ENCODE data around the gene CACNA1I.

CACNA1I gene

DNA sequence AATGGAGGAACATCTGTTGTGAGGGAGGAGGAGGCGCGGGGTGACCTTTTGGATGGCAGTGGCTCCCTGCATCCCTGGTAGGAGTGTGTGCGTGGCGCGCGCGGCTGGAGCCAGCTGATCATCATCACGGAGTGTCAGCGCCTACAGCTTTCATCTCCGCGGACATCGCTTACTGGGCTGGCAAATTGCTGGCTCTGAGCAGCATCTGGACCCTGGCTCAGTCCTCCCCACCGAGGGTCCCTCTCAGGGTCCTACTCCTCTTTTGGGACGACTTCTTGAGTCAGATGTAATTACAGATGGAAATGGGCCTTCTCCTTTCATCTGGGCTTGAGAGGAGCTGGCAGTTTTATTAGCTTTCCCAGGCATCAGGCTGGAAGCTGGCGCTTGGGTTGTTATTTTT lies 85.3 kb downstream of the CACNA1I start:
- DNase-seq (ENCODE audit: low read depth) = no peak
- H3K4me3 ChIP-seq (ENCODE audit: low read depth, low read length) = no peak overlapping the region
- TF ChIP-seq, protein P1, sequence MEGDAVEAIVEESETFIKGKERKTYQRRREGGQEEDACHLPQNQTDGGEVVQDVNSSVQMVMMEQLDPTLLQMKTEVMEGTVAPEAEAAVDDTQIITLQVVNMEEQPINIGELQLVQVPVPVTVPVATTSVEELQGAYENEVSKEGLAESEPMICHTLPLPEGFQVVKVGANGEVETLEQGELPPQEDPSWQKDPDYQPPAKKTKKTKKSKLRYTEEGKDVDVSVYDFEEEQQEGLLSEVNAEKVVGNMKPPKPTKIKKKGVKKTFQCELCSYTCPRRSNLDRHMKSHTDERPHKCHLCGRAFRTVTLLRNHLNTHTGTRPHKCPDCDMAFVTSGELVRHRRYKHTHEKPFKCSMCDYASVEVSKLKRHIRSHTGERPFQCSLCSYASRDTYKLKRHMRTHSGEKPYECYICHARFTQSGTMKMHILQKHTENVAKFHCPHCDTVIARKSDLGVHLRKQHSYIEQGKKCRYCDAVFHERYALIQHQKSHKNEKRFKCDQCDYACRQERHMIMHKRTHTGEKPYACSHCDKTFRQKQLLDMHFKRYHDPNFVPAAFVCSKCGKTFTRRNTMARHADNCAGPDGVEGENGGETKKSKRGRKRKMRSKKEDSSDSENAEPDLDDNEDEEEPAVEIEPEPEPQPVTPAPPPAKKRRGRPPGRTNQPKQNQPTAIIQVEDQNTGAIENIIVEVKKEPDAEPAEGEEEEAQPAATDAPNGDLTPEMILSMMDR (IDR thresholded peaks at IDR 0.05; ENCODE audit: control insufficient read depth, extremely low read depth, insufficient read depth) = no peak

DNA sequence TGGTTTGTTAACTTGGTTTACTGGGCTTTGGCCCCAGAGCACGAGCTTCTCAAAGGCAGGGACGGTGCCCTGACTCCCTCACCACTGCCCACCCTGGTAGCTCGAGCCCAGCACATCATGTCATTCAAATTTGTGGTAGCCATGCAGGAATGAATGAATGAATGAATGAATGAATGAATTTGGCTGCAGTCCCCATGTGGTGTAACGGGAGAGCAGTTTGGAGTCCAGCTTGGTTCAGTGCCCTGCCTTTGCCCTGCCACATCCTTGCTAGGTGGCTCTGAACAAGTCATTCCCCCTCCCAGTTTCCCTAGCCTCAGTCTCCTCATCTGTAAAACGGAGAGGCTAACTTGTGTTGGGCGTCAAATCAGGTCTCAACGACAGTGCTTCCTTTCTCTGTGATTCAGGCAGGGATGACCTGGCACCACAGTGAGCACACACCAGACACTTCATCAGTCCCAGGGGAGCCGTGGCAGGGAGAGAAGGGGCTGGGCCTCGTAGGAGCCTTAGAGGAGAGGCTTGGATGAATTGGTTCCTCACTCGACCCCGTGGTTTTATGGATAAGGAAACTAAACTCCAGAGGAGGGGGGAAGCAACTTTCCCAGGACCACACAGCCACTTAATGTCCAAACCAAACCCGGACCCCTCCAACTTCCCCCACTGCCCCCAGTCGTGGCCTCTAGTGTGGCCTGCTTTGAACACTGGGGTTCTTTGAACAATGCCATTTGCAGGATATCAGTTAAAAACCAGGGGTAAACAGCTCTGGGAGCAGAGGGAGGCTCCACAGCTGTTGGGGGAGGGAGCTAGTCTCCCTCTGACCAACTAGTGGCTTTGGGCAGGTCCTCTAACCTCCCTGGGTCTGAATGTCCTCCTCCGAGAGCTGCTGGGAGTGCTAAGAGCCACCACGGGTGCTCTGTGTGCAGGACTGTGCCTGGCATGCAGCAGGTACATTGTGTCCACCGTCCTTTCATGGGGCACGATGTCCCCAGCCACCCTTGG lies 86.2 kb downstream of the CACNA1I start:
- no peak for DNase-seq (ENCODE audit: low read depth)
- no peak overlapping the region for H3K4me3 ChIP-seq (ENCODE audit: low read depth, low read length)
- TF ChIP-seq, protein P1 (IDR thresholded peaks at IDR 0.05; ENCODE audit: control insufficient read depth, extremely low read depth, insufficient read depth) = no peak

DNA sequence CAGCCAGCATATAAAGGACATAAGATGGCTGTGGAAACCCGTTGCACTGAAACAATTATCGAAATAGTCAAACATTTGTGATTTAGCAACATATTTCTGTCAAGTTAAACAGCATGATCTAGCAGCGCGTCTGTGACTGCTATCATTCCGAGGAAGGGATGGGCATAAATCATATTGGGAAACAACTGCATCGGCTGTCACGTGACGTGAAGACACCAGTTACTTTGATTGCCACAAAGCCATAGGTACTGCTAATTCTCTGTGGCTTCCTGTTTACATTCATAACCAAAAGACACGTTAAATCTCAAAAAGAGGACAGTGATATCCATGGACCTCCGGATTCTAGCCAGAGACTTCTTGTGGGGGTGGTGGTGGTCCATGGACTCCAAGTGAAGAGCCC lies 87.8 kb downstream of the CACNA1I start:
- DNase-seq (ENCODE audit: low read depth) = no peak
- H3K4me3 ChIP-seq (ENCODE audit: low read depth, low read length) = no peak overlapping the region
- TF ChIP-seq, protein P1 (IDR thresholded peaks at IDR 0.05; ENCODE audit: control insufficient read depth, extremely low read depth, insufficient read depth) = no peak

- H3K4me3 ChIP-seq (ENCODE audit: low read depth, low read length) = no peak overlapping the region
- DNase-seq (ENCODE audit: low read depth) = no peak
- TF ChIP-seq, protein P1 (IDR thresholded peaks at IDR 0.05; ENCODE audit: control insufficient read depth, extremely low read depth, insufficient read depth) = no peak
Measured at GRCh38 chr22:39658806-39659463, 88.4 kb downstream of the CACNA1I start.

- DNase-seq (ENCODE audit: low read depth) = no peak
- no peak overlapping the region for H3K4me3 ChIP-seq (ENCODE audit: low read depth, low read length)
- TF ChIP-seq, protein P1 (IDR thresholded peaks at IDR 0.05; ENCODE audit: control insufficient read depth, extremely low read depth, insufficient read depth) = no peak
Measured at GRCh38 chr22:39661501-39661841, 90.9 kb downstream of the CACNA1I start.

- DNase-seq (ENCODE audit: low read depth) = no peak
- H3K4me3 ChIP-seq (ENCODE audit: low read depth, low read length) = no peak overlapping the region
- TF ChIP-seq, protein P1 (IDR thresholded peaks at IDR 0.05; ENCODE audit: control insufficient read depth, extremely low read depth, insufficient read depth) = no peak
Measured at GRCh38 chr22:39661842-39662685, 91.5 kb downstream of the CACNA1I start.

Data from LNCaP clone FGC (cell line).